Central memory CD8-positive, alpha-beta T cell (primary cell): ENCODE data around the gene FTSJ1.

Source experiments
- ATAC-seq: fragments of 150-1000 bp; cut with Tn5 transposase; replicated peaks from 2 replicates; pipeline ENCODE4 v1.10.0; 2022; ENCODE audit warnings: mild to moderate bottlenecking, moderate FRiP score, moderate number of reproducible peaks; ENCODE audit not compliant: poor library complexity, severe bottlenecking; ENCODE audit errors: extremely low read depth
- DNase-seq, 2 donors: peaks; one replicate each; pipeline ENCODE4 v3.0.0; 2021; ENCODE audit warnings: low spot score in 2 of 2
- H3K27ac Mint-ChIP-seq: one replicate; pipeline ENCODE4 v1.8.0; 2022; ENCODE audit warnings: low read depth, mild to moderate bottlenecking, moderate library complexity, mixed read lengths
- H3K27me3 Mint-ChIP-seq: one replicate; pipeline ENCODE4 v1.8.0; 2022; ENCODE audit warnings: mixed read lengths
- H3K36me3 Mint-ChIP-seq: one replicate; pipeline ENCODE4 v1.8.0; 2022; ENCODE audit warnings: mild to moderate bottlenecking, moderate library complexity, mixed read lengths; ENCODE audit not compliant: insufficient read depth
- H3K4me1 Mint-ChIP-seq: one replicate; pipeline ENCODE4 v1.8.0; 2022; ENCODE audit warnings: mixed read lengths
- H3K4me3 Mint-ChIP-seq: one replicate; pipeline ENCODE4 v1.8.0; 2022; ENCODE audit warnings: mild to moderate bottlenecking, moderate library complexity, mixed read lengths
- H3K9me3 Mint-ChIP-seq: one replicate; pipeline ENCODE4 v1.8.0; 2022; ENCODE audit warnings: mixed read lengths

FTSJ1 gene

DNA sequence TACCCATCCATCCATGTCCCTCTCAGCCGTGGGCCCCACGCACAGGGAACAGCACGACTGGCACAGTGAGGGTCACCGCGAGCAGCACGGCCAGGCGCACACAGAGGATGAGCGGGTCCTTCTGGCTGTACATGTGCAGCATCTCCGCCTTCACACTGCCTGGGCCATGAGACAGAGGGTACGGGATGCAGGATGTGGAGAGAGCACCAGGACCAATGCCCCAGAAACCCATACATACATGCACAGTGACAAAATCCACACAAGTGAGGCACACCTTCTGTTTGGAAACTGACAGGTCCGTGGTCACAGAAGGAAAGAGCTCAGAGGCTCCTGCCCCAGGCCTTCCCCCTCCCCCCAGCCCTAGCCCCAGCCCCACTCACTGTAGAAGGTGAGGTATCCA is 15.4 kb upstream of the FTSJ1 start:
- ATAC-seq: no peak
- H3K4me1 Mint-ChIP-seq: peaks cover 8% of the 10 kb centered on the region
- H3K27ac Mint-ChIP-seq: no peak overlapping the region
- peaks cover 9% of the 10 kb centered on the region for H3K36me3 Mint-ChIP-seq
- no peaks in the 10 kb centered on the region for H3K27me3 Mint-ChIP-seq
- DNase-seq: no peak
- H3K4me3 Mint-ChIP-seq: no peak overlapping the region
- H3K9me3 Mint-ChIP-seq: no peaks in the 10 kb centered on the region

DNA sequence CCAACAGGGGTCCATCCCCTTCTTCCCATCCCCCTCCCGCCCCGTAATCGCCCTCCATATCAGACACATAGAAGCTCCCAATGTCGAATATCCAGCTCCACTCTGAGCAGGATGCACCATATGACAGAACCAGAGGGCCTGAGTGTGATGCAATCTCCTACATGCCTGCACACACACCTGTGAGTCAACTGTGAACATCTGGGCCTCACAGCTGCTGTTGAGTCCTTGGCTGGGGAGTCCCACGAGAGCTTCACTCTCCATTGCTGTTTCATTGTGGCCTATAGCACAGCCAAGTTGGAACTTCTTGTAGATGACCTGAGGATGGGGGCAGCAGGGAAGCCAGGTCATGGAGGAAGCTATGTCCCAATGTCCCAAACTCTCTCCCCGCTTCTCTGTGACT is 14.2 kb upstream of the FTSJ1 start:
- Mint-ChIP-seq H3K9me3 (no peaks in the 10 kb centered on the region), H3K4me3 (no peak overlapping the region), H3K36me3 (peaks cover 9% of the 10 kb centered on the region), H3K27me3 (no peaks in the 10 kb centered on the region), H3K27ac (no peak overlapping the region), H3K4me1 (peaks cover 16% of the 10 kb centered on the region)
- DNase-seq (no peak), ATAC-seq (no peak)

DNA sequence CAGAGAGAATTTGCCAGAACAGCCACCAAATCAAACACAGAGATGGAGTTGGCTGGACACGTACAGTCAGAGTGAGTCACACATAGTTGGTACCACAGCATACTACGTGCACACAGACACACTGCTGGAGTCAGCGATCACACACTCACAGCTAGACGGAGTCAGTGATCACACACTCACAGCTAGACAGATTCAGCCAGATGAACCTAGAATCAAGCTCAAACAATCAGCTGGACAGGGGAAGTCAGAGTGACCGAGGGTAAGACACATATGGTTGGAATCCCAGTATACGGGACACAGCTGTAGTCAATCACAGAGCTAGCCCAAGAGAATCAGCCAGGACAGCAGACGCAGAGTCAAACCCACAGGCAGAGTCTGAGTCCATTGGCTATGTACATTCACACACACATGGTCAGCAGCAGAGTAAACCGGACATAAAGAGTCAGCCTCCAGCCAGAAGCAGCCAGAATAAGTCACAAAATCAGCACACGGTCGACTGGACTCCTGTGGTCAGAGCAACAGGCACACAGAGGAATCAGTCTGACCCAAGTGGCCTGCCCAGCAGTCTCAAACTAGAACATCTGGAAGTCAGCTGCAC is 10.6 kb upstream of the FTSJ1 start:
- Mint-ChIP-seq H3K27me3 (no peaks in the 10 kb centered on the region), H3K27ac (no peak overlapping the region), H3K4me1 (peaks cover 46% of the 10 kb centered on the region), H3K4me3 (no peak overlapping the region), H3K36me3 (peaks cover 7% of the 10 kb centered on the region), H3K9me3 (no peaks in the 10 kb centered on the region)
- ATAC-seq (no peak), DNase-seq (no peak)

DNA sequence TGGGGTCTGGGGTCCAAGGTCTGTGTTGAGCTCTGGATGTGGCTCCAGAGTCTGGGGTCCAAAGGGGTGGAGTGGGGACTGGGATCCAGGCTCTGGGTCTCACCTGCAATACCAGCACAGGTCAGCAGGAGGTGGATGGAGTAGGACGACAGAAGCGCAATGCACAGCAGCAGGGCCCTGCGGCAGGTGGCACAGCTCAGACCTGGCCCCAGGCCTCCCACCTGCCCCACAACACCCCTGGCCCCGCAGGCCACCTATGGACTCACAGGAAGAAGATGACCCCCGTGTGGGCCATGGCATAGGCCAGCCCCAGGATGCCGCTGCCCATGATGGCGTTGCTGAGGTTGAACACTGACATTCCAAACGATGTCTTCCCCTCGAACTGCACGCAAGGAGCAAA is 9.3 kb upstream of the FTSJ1 start:
- H3K9me3 Mint-ChIP-seq: no peaks in the 10 kb centered on the region
- H3K36me3 Mint-ChIP-seq: peaks cover 7% of the 10 kb centered on the region
- H3K4me3 Mint-ChIP-seq: peak overlapping the region; percentile 91
- H3K27me3 Mint-ChIP-seq: no peaks in the 10 kb centered on the region
- ATAC-seq (no peak), DNase-seq (no peak)
- peaks cover 46% of the 10 kb centered on the region for H3K4me1 Mint-ChIP-seq
- no peak overlapping the region for H3K27ac Mint-ChIP-seq

DNA sequence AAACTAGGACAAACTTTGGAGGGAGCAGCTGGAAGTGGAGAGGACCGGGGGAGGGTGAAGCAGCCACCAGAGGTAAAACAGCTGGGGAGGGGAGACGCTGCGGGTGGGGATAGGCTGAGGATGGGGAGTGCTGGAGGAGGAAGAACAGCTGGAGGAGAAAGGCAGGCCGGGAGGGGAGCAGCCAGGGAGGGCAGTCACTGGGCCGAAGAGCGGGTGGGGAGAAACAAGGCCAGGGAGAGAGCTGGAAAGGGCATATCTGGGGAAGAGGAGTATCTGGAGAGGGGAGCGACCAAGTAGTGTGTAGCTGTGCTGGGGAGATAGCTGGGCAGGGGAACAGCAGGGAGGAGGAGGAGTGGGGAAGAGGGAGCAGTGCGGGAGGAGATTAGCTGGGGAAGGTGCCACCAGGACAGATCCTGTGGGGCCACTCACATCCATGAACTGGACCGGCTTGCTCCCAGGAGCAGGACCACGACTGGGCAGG is 8.7 kb upstream of the FTSJ1 start:
- Mint-ChIP-seq H3K4me3 (peak overlapping the region; percentile 91), H3K36me3 (peaks cover 6% of the 10 kb centered on the region), H3K4me1 (peaks cover 46% of the 10 kb centered on the region)

DNA sequence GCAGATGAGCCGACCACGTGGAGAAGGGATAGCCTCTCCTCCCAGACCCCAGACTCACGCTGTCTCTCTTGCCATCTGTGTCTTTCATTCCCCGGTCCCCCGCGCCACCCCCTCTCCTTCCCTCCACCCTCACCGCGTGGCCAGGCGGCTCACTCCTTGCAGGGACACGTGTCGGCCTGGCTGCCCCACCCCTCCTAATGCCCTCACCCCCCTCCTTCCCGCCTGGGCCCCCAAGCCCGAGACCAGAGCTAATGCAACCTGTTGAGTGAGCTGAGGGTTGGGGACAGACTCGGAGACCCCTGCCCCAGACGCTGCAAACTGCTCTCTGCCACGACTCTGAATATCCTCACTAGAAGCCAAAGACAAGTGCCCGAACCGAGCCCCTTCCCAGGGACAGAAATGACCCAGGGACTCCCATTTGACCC is 7.7 kb upstream of the FTSJ1 start:
- H3K4me1 Mint-ChIP-seq: peaks cover 46% of the 10 kb centered on the region
- H3K27me3 Mint-ChIP-seq: no peaks in the 10 kb centered on the region
- H3K4me3 Mint-ChIP-seq: peak overlapping the region; percentile 91
- no peak for DNase-seq
- H3K27ac Mint-ChIP-seq: peak overlapping the region; percentile 91
- no peaks in the 10 kb centered on the region for H3K9me3 Mint-ChIP-seq
- peaks cover 4% of the 10 kb centered on the region for H3K36me3 Mint-ChIP-seq
- peak; percentile 32 for ATAC-seq

More for the DNA sequence above, 8.7 kb upstream of the FTSJ1 start:
- DNase-seq (no peak), ATAC-seq (no peak)
- H3K27ac Mint-ChIP-seq: peak overlapping the region; percentile 91
- no peaks in the 10 kb centered on the region for H3K9me3 Mint-ChIP-seq
- no peaks in the 10 kb centered on the region for H3K27me3 Mint-ChIP-seq

DNA sequence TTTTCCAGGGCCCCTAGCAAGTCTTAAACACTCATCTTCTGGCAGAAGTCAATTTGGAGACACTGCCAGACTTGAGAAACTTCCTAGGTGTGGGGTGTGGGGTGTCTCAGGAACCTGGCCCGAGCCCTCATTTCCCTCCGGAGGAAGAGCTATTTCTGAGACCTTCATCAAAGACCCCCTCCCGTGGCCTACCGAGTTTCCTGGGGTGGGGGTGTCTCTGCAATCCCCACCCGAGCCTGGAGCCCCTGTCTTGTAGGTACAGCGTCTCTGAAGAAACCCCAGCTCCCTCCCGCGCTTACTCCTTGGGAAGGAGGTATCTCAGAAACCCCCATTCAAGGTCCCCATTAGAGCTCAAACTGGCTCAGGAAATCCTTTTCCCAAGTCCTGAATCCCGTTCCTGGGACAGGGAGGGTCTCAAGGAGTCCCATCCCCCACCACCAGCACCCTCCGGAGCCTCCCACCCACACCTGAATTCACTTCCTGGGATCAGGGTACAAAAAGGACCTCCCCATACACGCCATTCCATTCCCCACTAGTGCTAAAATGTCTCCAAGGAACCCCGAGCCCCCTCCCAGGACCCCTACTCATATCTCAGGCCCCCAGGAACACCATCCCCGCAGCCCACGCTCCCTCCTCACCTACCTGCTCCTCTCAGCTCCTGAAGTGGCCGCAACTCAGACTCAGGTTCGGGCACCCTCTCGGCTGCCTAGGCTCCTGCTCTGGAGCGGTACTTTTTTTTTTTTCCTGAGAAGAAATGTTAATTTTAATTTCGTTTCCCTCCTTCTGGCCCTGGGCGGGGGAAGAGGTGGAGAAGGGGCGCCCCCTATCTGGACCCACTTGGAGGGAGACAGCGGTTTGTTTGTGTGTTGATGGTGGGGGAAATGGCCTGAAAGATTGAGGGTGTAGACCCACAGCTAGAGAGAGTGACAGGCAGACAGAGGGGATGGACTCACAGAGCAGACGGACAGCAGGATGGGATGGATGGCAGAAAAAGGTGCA is 7.0 kb upstream of the FTSJ1 start:
- no peaks in the 10 kb centered on the region for H3K9me3 Mint-ChIP-seq
- DNase-seq (no peak), ATAC-seq (peak; percentile 36)
- H3K4me3 Mint-ChIP-seq: peak overlapping the region; percentile 91
- H3K36me3 Mint-ChIP-seq: peaks cover 2% of the 10 kb centered on the region
- peaks cover 46% of the 10 kb centered on the region for H3K4me1 Mint-ChIP-seq
- no peaks in the 10 kb centered on the region for H3K27me3 Mint-ChIP-seq
- peak overlapping the region; percentile 91 for H3K27ac Mint-ChIP-seq

DNA sequence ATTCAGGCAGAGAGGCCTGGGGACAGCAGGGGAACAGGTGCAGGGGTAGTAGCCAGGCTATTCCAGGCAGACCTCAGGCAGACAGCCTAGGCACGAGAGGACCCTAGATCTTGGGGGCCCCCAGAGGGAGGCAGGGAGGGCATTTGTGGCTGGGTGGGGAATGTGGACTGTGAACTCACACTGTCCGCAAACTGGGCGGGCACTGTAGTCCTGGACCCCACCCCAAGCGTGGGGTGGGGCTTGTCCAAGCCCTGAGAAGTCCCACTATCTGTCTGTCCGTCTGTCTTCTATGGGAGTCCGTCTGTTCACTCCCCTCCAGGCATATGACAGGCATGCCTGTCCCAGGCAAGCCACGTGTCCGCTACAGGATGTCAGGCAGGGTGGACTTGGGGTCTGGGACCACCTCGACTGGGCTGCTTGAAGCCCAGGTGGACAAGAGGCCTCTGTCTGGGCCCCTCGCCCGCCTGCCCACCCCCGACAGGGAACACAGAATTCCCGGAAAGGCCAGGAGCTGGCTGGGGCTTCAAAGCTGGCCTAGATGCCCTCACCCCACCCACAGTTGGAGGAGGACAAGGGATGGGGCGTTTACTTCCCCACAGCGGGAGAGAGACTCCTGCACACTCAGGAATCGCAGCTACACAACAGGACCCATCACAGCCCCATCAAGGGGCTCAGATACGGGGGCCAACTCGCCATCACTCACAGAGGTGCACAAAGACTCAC is 5.7 kb upstream of the FTSJ1 start, which contains the start of gene SLC38A5:
SLC38A5 (minus strand) TSS at position 151 of the 723 bp plus-strand sequence. CDS start 2,336 bp downstream, outside the sequence.
- Mint-ChIP-seq H3K27ac (peak within 1 kb of the TSS; percentile 91), H3K4me1 (peaks cover 41% of the 10 kb centered on the region), H3K4me3 (peak within 1 kb of the TSS; percentile 91), H3K27me3 (no peaks in the 10 kb centered on the region), H3K36me3 (no peaks in the 10 kb centered on the region), H3K9me3 (no peaks in the 10 kb centered on the region)
- no peak for DNase-seq
- ATAC-seq: no peak

DNA sequence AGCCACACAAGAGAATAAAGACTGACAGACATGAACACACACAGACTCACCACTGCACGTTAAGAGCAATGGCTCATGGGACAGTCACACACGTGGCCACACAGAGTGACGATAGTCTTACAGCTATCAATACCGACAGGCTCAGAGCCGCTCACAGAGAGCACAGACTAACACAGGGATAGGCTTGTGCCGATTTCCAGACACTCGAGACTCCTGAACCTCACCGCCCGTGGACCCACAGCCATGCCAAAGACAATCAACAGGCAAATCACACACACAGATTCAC is 5.2 kb upstream of the FTSJ1 start:
- no peaks in the 10 kb centered on the region for H3K9me3 Mint-ChIP-seq
- no peak overlapping the region for H3K4me3 Mint-ChIP-seq
- peaks cover 36% of the 10 kb centered on the region for H3K4me1 Mint-ChIP-seq
- no peaks in the 10 kb centered on the region for H3K27me3 Mint-ChIP-seq
- no peaks in the 10 kb centered on the region for H3K36me3 Mint-ChIP-seq
- DNase-seq: no peak
- H3K27ac Mint-ChIP-seq: no peak overlapping the region
- ATAC-seq: no peak

DNA sequence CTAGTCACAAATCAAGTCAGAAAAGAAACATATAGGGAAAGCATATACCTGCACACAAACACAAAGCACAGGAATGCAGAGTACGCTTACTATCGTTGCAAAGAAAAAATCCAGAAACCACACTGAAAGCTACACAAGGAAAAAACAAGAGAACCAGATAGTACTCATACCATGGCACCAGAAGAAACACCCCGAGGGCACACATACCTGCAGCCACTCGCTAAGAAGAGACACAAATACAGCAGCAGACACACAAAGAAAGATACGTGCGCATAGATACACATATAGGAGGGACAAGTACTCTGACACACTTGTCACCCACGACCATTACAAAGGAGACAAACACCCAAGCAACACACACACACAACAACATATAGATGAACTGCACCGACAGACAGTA is 4.5 kb upstream of the FTSJ1 start:
- no peak overlapping the region for H3K4me3 Mint-ChIP-seq
- DNase-seq (no peak), ATAC-seq (no peak)
- no peaks in the 10 kb centered on the region for H3K27me3 Mint-ChIP-seq
- no peaks in the 10 kb centered on the region for H3K9me3 Mint-ChIP-seq
- H3K4me1 Mint-ChIP-seq: peaks cover 36% of the 10 kb centered on the region
- H3K36me3 Mint-ChIP-seq: peaks cover 3% of the 10 kb centered on the region
- no peak overlapping the region for H3K27ac Mint-ChIP-seq

DNA sequence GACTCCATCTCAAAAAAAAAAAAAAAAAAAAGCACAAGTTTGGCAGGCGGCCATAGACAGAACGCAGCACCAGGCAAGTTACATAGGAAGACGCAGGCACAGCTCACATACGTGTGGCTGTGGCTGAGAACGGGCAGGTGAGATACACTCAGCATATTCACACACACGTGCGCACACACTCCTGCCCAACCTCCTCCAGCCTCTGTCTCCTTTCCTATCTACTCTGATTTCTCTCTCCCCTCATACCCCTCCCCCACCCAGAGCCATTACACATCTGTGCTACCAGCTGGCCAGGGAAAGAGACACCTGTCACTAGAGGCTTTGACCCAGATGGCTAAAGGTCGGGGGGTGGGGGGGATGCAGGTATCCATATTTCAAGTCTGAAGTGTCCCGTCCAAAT is 3.8 kb upstream of the FTSJ1 start:
- H3K27ac Mint-ChIP-seq: no peak overlapping the region
- H3K36me3 Mint-ChIP-seq: peaks cover 6% of the 10 kb centered on the region
- no peaks in the 10 kb centered on the region for H3K9me3 Mint-ChIP-seq
- no peaks in the 10 kb centered on the region for H3K27me3 Mint-ChIP-seq
- peaks cover 36% of the 10 kb centered on the region for H3K4me1 Mint-ChIP-seq
- no peak for DNase-seq
- no peak for ATAC-seq
- H3K4me3 Mint-ChIP-seq: no peak overlapping the region

DNA sequence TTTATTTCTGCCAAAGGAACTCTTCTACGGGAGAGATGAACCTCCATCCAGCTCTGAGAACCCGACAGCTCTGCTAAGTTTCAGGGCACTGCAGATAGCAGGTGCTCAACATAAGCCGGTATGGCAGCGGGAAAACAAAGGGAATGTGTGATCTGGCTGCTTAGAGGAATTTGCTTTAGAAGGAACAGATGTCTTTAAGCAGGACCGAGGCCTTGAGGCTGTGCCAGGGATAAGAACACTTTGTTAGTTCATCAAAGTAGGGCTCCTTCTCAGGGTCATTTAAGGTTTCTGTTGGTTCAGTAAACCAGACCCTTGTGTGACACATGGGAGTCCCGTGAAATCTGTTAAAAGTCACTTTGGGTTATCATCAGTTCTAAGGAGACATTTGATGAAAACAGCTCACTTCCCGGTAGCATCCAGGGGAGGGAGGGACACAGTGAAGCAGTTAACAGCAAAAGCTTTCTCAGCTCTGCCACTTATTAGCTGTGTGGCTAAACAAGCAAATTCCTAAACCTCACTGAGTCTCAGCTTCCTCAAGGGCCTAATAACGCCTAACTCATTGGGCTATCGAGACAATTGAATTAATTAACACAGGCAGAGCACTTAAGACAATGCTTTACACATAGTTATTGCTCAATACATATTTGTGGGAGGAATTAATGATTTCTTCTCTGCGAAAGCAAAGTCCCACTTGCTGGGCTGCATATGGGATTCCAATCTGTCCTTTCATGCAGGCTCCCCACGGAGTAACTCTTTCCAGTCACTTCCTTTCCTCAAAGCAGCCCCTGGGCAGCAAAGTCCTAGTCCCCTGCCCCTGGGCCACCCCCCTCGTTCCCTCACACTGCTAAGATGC is 2.9 kb upstream of the FTSJ1 start:
- no peaks in the 10 kb centered on the region for H3K27me3 Mint-ChIP-seq
- DNase-seq (no peak), ATAC-seq (no peak)
- peaks cover 35% of the 10 kb centered on the region for H3K4me1 Mint-ChIP-seq
- H3K27ac Mint-ChIP-seq: no peak overlapping the region
- H3K9me3 Mint-ChIP-seq: no peaks in the 10 kb centered on the region
- peaks cover 6% of the 10 kb centered on the region for H3K36me3 Mint-ChIP-seq
- H3K4me3 Mint-ChIP-seq: no peak overlapping the region
